ENCODE results near the gene RALGAPA2. TPM values are rescaled to one million over a fixed set of nuclear protein-coding genes. Genes with fewer than 3 reads are reported as not detected.

RALGAPA2 gene
- total RNA-seq, 4 donors from 2014 or later = 20.1 to 27.7 (median 23.0) TPM

- WGBS = 69% methylated on average over 3 of the region's 3 CpGs
Observed at GRCh38 chr20:20677186-20677585, 35.3 kb downstream of the RALGAPA2 start.

GRCh38 chr20:20668639-20669038 is 43.8 kb downstream of the RALGAPA2 start:
- TF ChIP-seq POLR2A (IDR thresholded peaks at IDR 0.05; ENCODE audit: low read depth) (no peak), CTCF (IDR thresholded peaks at IDR 0.05) (no peak), EP300 (IDR thresholded peaks at IDR 0.05) (no peak), POLR2AphosphoS5 (IDR thresholded peaks at IDR 0.05) (no peak)
- no peak for DNase-seq (ENCODE audit: extremely low spot score)
- intact Hi-C loops (cut with DNase I) = no loop called here
- H3K36me3 ChIP-seq = no peaks in the 10 kb centered on the region
- no peak overlapping the region for H3K27ac ChIP-seq (replicated peaks in 1 of 4)
- no peaks in the 10 kb centered on the region for H3K27me3 ChIP-seq
- peaks cover 0 to 11% (median 5%) of the 10 kb centered on the region in 4 donors for H3K4me1 ChIP-seq
- H3K9me3 ChIP-seq = no peaks in the 10 kb centered on the region
- H3K4me3 ChIP-seq = no peak overlapping the region
- WGBS = 64% methylated on average over 1 of the region's 1 CpG

More at GRCh38 chr20:20677186-20677585, 35.3 kb downstream of the RALGAPA2 start:
- TF ChIP-seq CTCF (IDR thresholded peaks at IDR 0.05) (no peak), POLR2A (IDR thresholded peaks at IDR 0.05; ENCODE audit: low read depth) (no peak), EP300 (IDR thresholded peaks at IDR 0.05) (no peak), POLR2AphosphoS5 (IDR thresholded peaks at IDR 0.05) (no peak)
- Histone ChIP-seq H3K4me3 (no peak overlapping the region), H3K36me3 (peaks cover 0 to 16% (median 4%) of the 10 kb centered on the region in 4 donors), H3K27ac (replicated peaks in 1 of 4) (no peak overlapping the region), H3K27me3 (no peaks in the 10 kb centered on the region), H3K9me3 (no peaks in the 10 kb centered on the region), H3K4me1 (peaks cover 0 to 5% (median 2%) of the 10 kb centered on the region in 4 donors)
- DNase-seq (ENCODE audit: extremely low spot score) = no peak
- intact Hi-C loops (cut with DNase I) = no loop called here

GRCh38 chr20:20666359-20666758 is 46.1 kb downstream of the RALGAPA2 start:
- WGBS = 55% methylated on average over 5 of the region's 5 CpGs
- intact Hi-C loops (cut with DNase I) = no loop called here
- no peaks in the 10 kb centered on the region for H3K27me3 ChIP-seq

GRCh38 chr20:20665606-20666332 is 46.7 kb downstream of the RALGAPA2 start:
- 74% methylated on average over 3 of the region's 3 CpGs for WGBS
- TF ChIP-seq POLR2AphosphoS5 (IDR thresholded peaks at IDR 0.05) (no peak), CTCF (IDR thresholded peaks at IDR 0.05) (no peak), POLR2A (IDR thresholded peaks at IDR 0.05; ENCODE audit: low read depth) (no peak), EP300 (IDR thresholded peaks at IDR 0.05) (no peak)
- Histone ChIP-seq H3K36me3 (no peaks in the 10 kb centered on the region), H3K27ac (replicated peaks in 1 of 4) (no peak overlapping the region), H3K27me3 (no peaks in the 10 kb centered on the region), H3K4me1 (peaks cover 0 to 11% (median 5%) of the 10 kb centered on the region in 4 donors), H3K4me3 (no peak overlapping the region), H3K9me3 (no peaks in the 10 kb centered on the region)
- no peak for DNase-seq (ENCODE audit: extremely low spot score)
- intact Hi-C loops (cut with DNase I) = loop anchor here (2.0 kb wide), 1 partner anchor 159 kb away; no protein-coding TSS in a partner anchor

More at GRCh38 chr20:20666359-20666758, 46.1 kb downstream of the RALGAPA2 start:
- TF ChIP-seq CTCF (IDR thresholded peaks at IDR 0.05) = no peak
- no peak for TF ChIP-seq EP300 (IDR thresholded peaks at IDR 0.05)
- TF ChIP-seq POLR2AphosphoS5 (IDR thresholded peaks at IDR 0.05) = no peak
- no peak for TF ChIP-seq POLR2A (IDR thresholded peaks at IDR 0.05; ENCODE audit: low read depth)
- no peak for DNase-seq (ENCODE audit: extremely low spot score)
- Histone ChIP-seq H3K4me3 (no peak overlapping the region), H3K36me3 (no peaks in the 10 kb centered on the region), H3K4me1 (peaks cover 0 to 11% (median 5%) of the 10 kb centered on the region in 4 donors), H3K27ac (replicated peaks in 1 of 4) (no peak overlapping the region), H3K9me3 (no peaks in the 10 kb centered on the region)

Measured in esophagus muscularis mucosa (tissue), 4 donors.